GM12878 (cell line): ENCODE results near the gene COL9A2. TPM values are rescaled to one million over a fixed set of nuclear protein-coding genes. Genes with fewer than 3 reads are reported as not detected.
A peak's percentile ranks its signal among the peaks of the same experiment; 100 is the strongest.

Experiments used
- ATAC-seq: fragments of 200-7000 bp; cut with Tn5 transposase; 3 replicates; pipeline ENCODE4 v1.9.1; 2020; ENCODE audit warnings: mild to moderate bottlenecking, moderate library complexity
- BruUV-seq: library from RNA; stranded (reverse); fragments of 400-500 nt; replicated peaks from 2 replicates; lab custom pipeline; 2021; lab: Mats Ljungman, UMichigan
- CTCF ChIA-PET: fragments of 300-600 bp; sonication (Branson Sonifier 250); formaldehyde crosslinking; extraction: SDS; loops from one replicate; lab custom pipeline; 2021; ENCODE audit warnings: inconsistent platforms; lab: Yijun Ruan, JAX
- POLR2A ChIA-PET: fragments of 350-600 bp; formaldehyde crosslinking; extraction: SDS; loops from one replicate; lab custom pipeline; 2021; ENCODE audit warnings: inconsistent platforms; lab: Charles Lee
- RAD21 ChIA-PET: fragments of 300-600 bp; sonication (Branson Sonifier 250); formaldehyde crosslinking; loops from one replicate; lab custom pipeline; 2023; ENCODE audit warnings: antibody characterized with exemption; ENCODE audit not compliant: unreplicated experiment; lab: Charles Lee
- SMC1A ChIA-PET: fragments of 300-600 bp; sonication (Branson Sonifier 250); formaldehyde crosslinking; loops from one replicate; lab custom pipeline; 2023; ENCODE audit not compliant: unreplicated experiment, uncharacterized antibody; lab: Charles Lee
- DNase-seq: peaks from one replicate; pipeline ENCODE4 v3.0.0-alpha.2; 2011; ENCODE audit warnings: low read depth, low spot score
- FAIRE-seq: peaks from 3 replicates; lab custom pipeline; 2011; peaks lifted over from hg19 to GRCh38; lab: Jason Lieb, UNC
- H2AFZ ChIP-seq: 2 replicates; pipeline ENCODE4 v1.6.0; 2011; ENCODE audit warnings: low read depth, low read length, control low read depth; ENCODE audit not compliant: control insufficient read depth
- H3K27ac ChIP-seq: 2 replicates; pipeline ENCODE4 v1.5.1; 2011; ENCODE audit warnings: control low read depth; ENCODE audit not compliant: control insufficient read depth, insufficient read depth
- H3K27me3 ChIP-seq, 2 experiments: replicated peaks in 1 of 2; 2 replicates each; pipeline versions ENCODE4 v1.6.0 to v1.6.1; 2011; ENCODE audit warnings: low read length in 1 of 2; ENCODE audit not compliant: control insufficient read depth in 2 of 2, insufficient read depth in 2 of 2
- H3K36me3 ChIP-seq, 2 experiments: 2 replicates each; pipeline ENCODE4 v1.5.1; 2011; ENCODE audit warnings: low read length in 1 of 2; ENCODE audit not compliant: control insufficient read depth in 2 of 2, insufficient read depth in 2 of 2
- H3K4me1 ChIP-seq: 2 replicates; pipeline ENCODE4 v1.6.1; 2011; ENCODE audit warnings: mild to moderate bottlenecking, low read length, moderate library complexity, mixed read lengths; ENCODE audit not compliant: control insufficient read depth, insufficient read depth
- H3K4me2 ChIP-seq: 2 replicates; pipeline ENCODE4 v1.6.0; 2011; ENCODE audit warnings: control low read depth; ENCODE audit not compliant: control insufficient read depth, insufficient read depth
- H3K4me3 ChIP-seq: fragments of 200-600 bp; sonication (generic); 2 replicates; pipeline ENCODE4 v1.5.1; 2016
- H3K79me2 ChIP-seq: 2 replicates; pipeline ENCODE4 v1.6.0; 2011; ENCODE audit warnings: low read length; ENCODE audit not compliant: control insufficient read depth, insufficient read depth
- H3K9ac ChIP-seq: 2 replicates; pipeline ENCODE4 v1.8.0; 2011; ENCODE audit warnings: low read length, control low read depth, mixed read lengths; ENCODE audit not compliant: control insufficient read depth, insufficient read depth
- H3K9me3 ChIP-seq: replicated peaks from 3 replicates; pipeline ENCODE4 v1.5.1; 2011; ENCODE audit warnings: mild to moderate bottlenecking, low read length; ENCODE audit not compliant: control insufficient read depth, insufficient read depth
- H4K20me1 ChIP-seq: 2 replicates; pipeline ENCODE4 v1.6.0; 2011; ENCODE audit not compliant: control insufficient read depth, insufficient read depth
- ATF7 ChIP-seq: fragments of 450-650 bp; IDR thresholded peaks from 2 replicates; pipeline ENCODE4 v1.6.1; 2016; ENCODE audit warnings: low read depth, mild to moderate bottlenecking
- BCL11A ChIP-seq: IDR thresholded peaks from 2 replicates; pipeline ENCODE4 v1.6.1; 2011; ENCODE audit warnings: low read depth, low read length
- CREB1 ChIP-seq: IDR thresholded peaks from 2 replicates; pipeline ENCODE4 v1.6.1; 2012; ENCODE audit warnings: low read depth, mild to moderate bottlenecking, inconsistent platforms
- CREM ChIP-seq: IDR thresholded peaks from 2 replicates; pipeline ENCODE4 v1.6.1; 2014; ENCODE audit warnings: antibody characterized with exemption, low read depth
- DPF2 ChIP-seq: fragments of 450-650 bp; IDR thresholded peaks from 2 replicates; pipeline ENCODE4 v1.6.1; 2017; ENCODE audit warnings: mild to moderate bottlenecking
- FOXM1 ChIP-seq: IDR thresholded peaks from 2 replicates; pipeline ENCODE4 v1.6.1; 2012; ENCODE audit warnings: low read depth, mild to moderate bottlenecking, inconsistent platforms, low read length, moderate library complexity
- IKZF1 ChIP-seq: fragments of 450-650 bp; conservative IDR thresholded peaks from 2 replicates; pipeline ENCODE4 v1.6.1; 2017; ENCODE audit warnings: antibody characterized with exemption, mild to moderate bottlenecking
- IRF4 ChIP-seq: IDR thresholded peaks from 2 replicates; pipeline ENCODE4 v1.6.1; 2011; ENCODE audit warnings: low read depth, low read length
- MTA2 ChIP-seq: fragments of 450-650 bp; IDR thresholded peaks from 2 replicates; pipeline ENCODE4 v1.6.1; 2016; ENCODE audit warnings: low read depth, mild to moderate bottlenecking, moderate library complexity
- MXI1 ChIP-seq: fragments of 150-350 bp; IDR thresholded peaks from 2 replicates; pipeline ENCODE4 v1.6.1; 2011; ENCODE audit warnings: low read depth, mild to moderate bottlenecking, inconsistent platforms, low read length, improper control_type of control experiment
- NBN ChIP-seq: fragments of 450-650 bp; IDR thresholded peaks from 2 replicates; pipeline ENCODE4 v1.6.1; 2016
- POU2F2 ChIP-seq: IDR thresholded peaks from 3 replicates; pipeline ENCODE4 v1.6.1; 2011; ENCODE audit warnings: low read depth, mild to moderate bottlenecking, low read length, borderline replicate concordance
- PRDM15 ChIP-seq: fragments of 450-650 bp; formaldehyde crosslinking; IDR thresholded peaks from 2 replicates; pipeline ENCODE4 v1.4.0; 2020; ENCODE audit warnings: mild to moderate bottlenecking, moderate library complexity
- RAD21 ChIP-seq: IDR thresholded peaks from 2 replicates; pipeline ENCODE4 v1.6.1; 2011; ENCODE audit warnings: mild to moderate bottlenecking, low read depth, low read length, moderate library complexity; ENCODE audit not compliant: insufficient read depth
- RAD51 ChIP-seq: fragments of 450-650 bp; IDR thresholded peaks from 2 replicates; pipeline ENCODE4 v1.6.1; 2016; ENCODE audit warnings: moderate library complexity, mild to moderate bottlenecking, inconsistent platforms
- RELA ChIP-seq: fragments of 450-650 bp; IDR thresholded peaks from 2 replicates; pipeline ENCODE4 v1.8.0; 2014; ENCODE audit warnings: borderline replicate concordance; ENCODE audit not compliant: partially characterized antibody
- RUNX3 ChIP-seq: IDR thresholded peaks from 2 replicates; pipeline ENCODE4 v1.6.1; 2012; ENCODE audit warnings: low read length, inconsistent platforms
- SIN3A ChIP-seq: IDR thresholded peaks from 2 replicates; pipeline ENCODE4 v1.6.1; 2012; ENCODE audit warnings: low read depth, low read length, improper control_type of control experiment
- SIX5 ChIP-seq: IDR thresholded peaks from 2 replicates; pipeline ENCODE4 v1.6.1; 2011; ENCODE audit warnings: mild to moderate bottlenecking, low read depth, low read length, moderate library complexity; ENCODE audit not compliant: severe bottlenecking
- SREBF1 ChIP-seq: IDR thresholded peaks from 2 replicates; pipeline ENCODE4 v1.6.1; 2012; ENCODE audit warnings: mild to moderate bottlenecking, low read length
- SREBF2 ChIP-seq: IDR thresholded peaks from 2 replicates; pipeline ENCODE4 v1.6.1; 2012; ENCODE audit warnings: mild to moderate bottlenecking, low read length
- ZNF217 ChIP-seq: fragments of 450-650 bp; IDR thresholded peaks from 2 replicates; pipeline ENCODE4 v1.6.1; 2017; ENCODE audit warnings: antibody characterized with exemption, mild to moderate bottlenecking
- WGBS: methylation state at CpG from one replicate; pipeline ENCODE4 v1.1.6; 2016; ENCODE audit warnings: low lambda C conversion rate; ENCODE audit not compliant: insufficient replicate concordance, insufficient coverage; ENCODE audit errors: missing lambda C conversion rate; 5-methylcytosine and 5-hydroxymethylcytosine counted together
- in situ Hi-C: fragments of 300-500 bp; cut with MboI; formaldehyde crosslinking; loops from 9 replicates; pipeline ENCODE4 v1.14.3; 2018; ENCODE audit warnings: mixed read lengths
- intact Hi-C: fragments of 100-400 bp; cut with micrococcal nuclease; formaldehyde crosslinking; loops from one replicate; pipeline ENCODE4 v1.14.2; 2022; ENCODE audit not compliant: unreplicated experiment
- polyA plus RNA-seq, 11 experiments: library from polyadenylated mRNA; depleted of rRNA in 4 of 11; unstranded in 6 of 11; stranded (reverse) in 5 of 11; fragments of >200 nt; fragmentation: Nextera tagmentation in 4 of 11; fragmentation: Illumina TruSeq in 1 of 11; extraction: Ambion mirVana in 4 of 11; extraction: Trizol in 1 of 11; gene quantifications; 1 replicate in 1 of 11; 2 replicates in 10 of 11; pipeline versions ENCODE4 v1.2.1 to v1.2.3, GENCODE V29; 2011 to 2016; ENCODE audit warnings: inconsistent platforms in 2 of 11, missing spikeins in 2 of 11, low read depth in 1 of 11
- total RNA-seq, 4 experiments: library from RNA; depleted of rRNA in 3 of 4; stranded (reverse); fragments of >200 nt in 3 of 4; fragmentation: Illumina TruSeq in 1 of 4; extraction: Trizol in 1 of 4; gene quantifications; 2 replicates each; pipeline versions ENCODE4 v1.2.1 to v1.2.3, GENCODE V29; 2013 to 2021

The COL9A2 gene
- total and polyA plus RNA-seq, 10 of the 15 experiments (the other 5 are each of a cell fraction or from before 2014, with no cell fraction given), result 3.1 to 63.3 (median 22.4) TPM

GRCh38 chr1:40363721-40364120 is 46.6 kb upstream of the COL9A2 start:
- H3K27me3 ChIP-seq, result no peaks in the 10 kb centered on the region
- H3K36me3 ChIP-seq, result no peaks in the 10 kb centered on the region
- H2AFZ ChIP-seq, result peak overlapping the region; percentile 53
- SMC1A ChIA-PET, result interaction anchor here (0.8 to 3.4 kb wide), 23 partner anchors 10 to 220 kb away, joined by 3 to 35 read pairs (median 5); partner anchors contain the start of genes SMAP2 and ZFP69B
- H3K4me1 ChIP-seq, result no peaks in the 10 kb centered on the region; the same call in 1 of the 2 replicates
- WGBS, result 2% methylated on average over 2 of the region's 2 CpGs
- RAD21 ChIA-PET, result interaction anchor here (0.7 to 3.1 kb wide), 20 partner anchors 11 to 220 kb away, joined by 3 to 26 read pairs (median 6); partner anchors contain the start of gene SMAP2
- H3K4me2 ChIP-seq, result no peak overlapping the region
- in situ Hi-C loops (no loop called here), intact Hi-C loops (no loop called here)
- BruUV-seq, result no TSS peak
- peaks cover 2% of the 10 kb centered on the region; the same call in 2 of the 3 replicates for H3K9me3 ChIP-seq
- H3K79me2 ChIP-seq, result no peaks in the 10 kb centered on the region
- FAIRE-seq, result no peak
- ATAC-seq, result peak; percentile 100
- no peak for DNase-seq
- no peak overlapping the region for H3K9ac ChIP-seq
- H3K27ac ChIP-seq, result no peak overlapping the region
- CTCF ChIA-PET, result interaction anchor here (0.7 to 3.9 kb wide), 16 partner anchors 10 to 220 kb away, joined by 3 to 30 read pairs (median 8); partner anchors contain the start of gene SMAP2
- no peak overlapping the region for H3K4me3 ChIP-seq
- H4K20me1 ChIP-seq, result no peaks in the 10 kb centered on the region
- POLR2A ChIA-PET, result interaction anchor here (0.6 to 1.7 kb wide), 12 partner anchors 8 to 202 kb away, joined by 3 to 15 read pairs (median 4); partner anchors contain the start of gene SMAP2
- TF ChIP-seq DPF2 (0 out of 2 replicates have a peak, but pooled peaks have one; percentile 12), RAD51 (no peak), SREBF1 (no peak), RELA (peak; percentile 71), IKZF1 (peak; percentile 24; the same call in 1 of the 2 replicates), MXI1 (0 out of 2 replicates have a peak, but pooled peaks have one; percentile 9), NBN (0 out of 2 replicates have a peak, but pooled peaks have one; percentile 55), ATF7 (peak; percentile 78), RAD21 (peak; percentile 32), SIX5 (no peak), RUNX3 (peak; percentile 37; the same call in 1 of the 2 replicates), POU2F2 (peak; percentile 93), SREBF2 (no peak), PRDM15 (CRISPR knock-in tag) (no peak), SIN3A (no peak), CREB1 (peak; percentile 21; the same call in 1 of the 2 replicates), ZNF217 (no peak), FOXM1 (no peak), MTA2 (peak; percentile 71; the same call in 1 of the 2 replicates), CREM (0 out of 2 replicates have a peak, but pooled peaks have one; percentile 22), IRF4 (0 out of 2 replicates have a peak, but pooled peaks have one; percentile 32), BCL11A (peak; percentile 36; the same call in 1 of the 2 replicates)
